Measurements from ENCODE around the gene STUB1.

The STUB1 gene

GRCh38 chr16:634996-635395 lies 45.2 kb upstream of the STUB1 start:
- H3K27ac ChIP-seq = peak overlapping the region; percentile 86; the same call in 1 of the 2 replicates
- TF ChIP-seq CTCF (conservative IDR thresholded peaks at IDR 0.05) = no peak

GRCh38 chr16:635573-636205 lies 44.5 kb upstream of the STUB1 start:
- H3K27ac ChIP-seq = peak overlapping the region; percentile 86
- TF ChIP-seq CTCF (conservative IDR thresholded peaks at IDR 0.05) = no peak

- H3K27ac ChIP-seq = peak within 1 kb of the TSS; percentile 86
- TF ChIP-seq CTCF (conservative IDR thresholded peaks at IDR 0.05) = no peak
Observed at GRCh38 chr16:636206-637080, 43.8 kb upstream of the STUB1 start, which contains the start of gene METTL26. TSS of gene METTL26 (minus strand) at chr16:636305. CDS start at chr16:636290, 15 bp downstream.

GRCh38 chr16:637081-638018 lies 42.9 kb upstream of the STUB1 start:
- H3K27ac ChIP-seq = peak overlapping the region; percentile 86
- TF ChIP-seq CTCF (conservative IDR thresholded peaks at IDR 0.05) = no peak

- peak overlapping the region; percentile 86; the same call in 1 of the 2 replicates for H3K27ac ChIP-seq
- TF ChIP-seq CTCF (conservative IDR thresholded peaks at IDR 0.05) = no peak
Observed at GRCh38 chr16:638034-638543, 42.1 kb upstream of the STUB1 start.

- no peak overlapping the region for H3K27ac ChIP-seq
Observed at GRCh38 chr16:638836-639235, 41.4 kb upstream of the STUB1 start.

More at GRCh38 chr16:638836-639235, 41.4 kb upstream of the STUB1 start:
- TF ChIP-seq CTCF (conservative IDR thresholded peaks at IDR 0.05) = no peak

All from VCaP (cell line).